Activated T-helper 1 cell treated with anti-CD3 and anti-CD28 coated beads, Interleukin-2, amount 50 U/mL, for 16 hours (primary cell): ENCODE measurements around the gene GIT2.
A peak's percentile ranks its signal among the peaks of the same experiment; 100 is the strongest.
"Not testable (repeated sequence)": the region's sequence is repeated elsewhere in the genome, so short reads cannot be mapped to it uniquely, and the experiment has no call there.

Experiments
- DNase-seq, 2 donors: peaks; one replicate each; pipeline ENCODE4 v3.0.0-alpha.2; 2020; ENCODE audit warnings: low read depth in 1 of 2, low spot score in 1 of 2

GIT2 gene

GRCh38 chr12:109923481-109924245, 72.5 kb downstream of the GIT2 start:
- no peak for DNase-seq

- no peak for DNase-seq
Measured at GRCh38 chr12:109923038-109923437, 73.1 kb downstream of the GIT2 start.

- DNase-seq: no peak
Measured at GRCh38 chr12:109921982-109922381, 74.2 kb downstream of the GIT2 start.

GRCh38 chr12:109920261-109920780, 75.8 kb downstream of the GIT2 start:
- DNase-seq: no peak

GRCh38 chr12:109919456-109919855, 76.7 kb downstream of the GIT2 start:
- no peak for DNase-seq

- DNase-seq: no peak
Measured at GRCh38 chr12:109916045-109916444, 80.1 kb downstream of the GIT2 start.

GRCh38 chr12:109915171-109916040, 80.8 kb downstream of the GIT2 start:
- DNase-seq: no peak

- no peak for DNase-seq
Measured at GRCh38 chr12:109914461-109914860, 81.7 kb downstream of the GIT2 start.

- DNase-seq: no peak
Measured at GRCh38 chr12:109912855-109913321, 83.3 kb downstream of the GIT2 start.

GRCh38 chr12:109910969-109911348, 85.2 kb downstream of the GIT2 start:
- no peak for DNase-seq

GRCh38 chr12:109910254-109910968, 85.8 kb downstream of the GIT2 start:
- no peak for DNase-seq

- DNase-seq: no peak
Measured at GRCh38 chr12:109905301-109905700, 90.9 kb downstream of the GIT2 start.

GRCh38 chr12:109902891-109903418, 93.2 kb downstream of the GIT2 start:
- no peak for DNase-seq

- no peak for DNase-seq
Measured at GRCh38 chr12:109900752-109901580, 95.2 kb downstream of the GIT2 start.

- peak; percentile 47 to 52 for DNase-seq
Measured at GRCh38 chr12:109899783-109900751, 96.1 kb downstream of the GIT2 start, which contains the start of gene TCHP. TCHP (plus strand) TSS chr12:109900274; CDS start chr12:109903027, 2,753 bp downstream.

GRCh38 chr12:109899345-109899744, 96.8 kb downstream of the GIT2 start:
- not testable (repeated sequence) for DNase-seq

- no peak for DNase-seq
Measured at GRCh38 chr12:109897029-109897428, 99.1 kb downstream of the GIT2 start.

GRCh38 chr12:109896188-109896587, 100.0 kb downstream of the GIT2 start:
- DNase-seq: no peak

GRCh38 chr12:109894939-109895338, 101.2 kb downstream of the GIT2 start:
- no peak for DNase-seq
